Kidney tubule cell (primary cell): Measurements from ENCODE around the gene SHLD2.
"Not testable (repeated sequence)": the region's sequence is repeated elsewhere in the genome, so short reads cannot be mapped to it uniquely, and the experiment has no call there.

Source experiments
- DNase-seq: peaks from one replicate; pipeline ENCODE4 v3.0.0-alpha.2; 2018; ENCODE audit warnings: low spot score

SHLD2 gene

GRCh38 chr10:87094373-87095235 is at the start of gene SHLD2, which contains the start of gene GLUD1:
SHLD2 (plus strand) TSS chr10:87095206; CDS start chr10:87151355, 56,149 bp downstream.
GLUD1 (minus strand) TSS chr10:87094843; CDS start chr10:87094769, 74 bp downstream.
- peak; percentile 97 for DNase-seq

DNA sequence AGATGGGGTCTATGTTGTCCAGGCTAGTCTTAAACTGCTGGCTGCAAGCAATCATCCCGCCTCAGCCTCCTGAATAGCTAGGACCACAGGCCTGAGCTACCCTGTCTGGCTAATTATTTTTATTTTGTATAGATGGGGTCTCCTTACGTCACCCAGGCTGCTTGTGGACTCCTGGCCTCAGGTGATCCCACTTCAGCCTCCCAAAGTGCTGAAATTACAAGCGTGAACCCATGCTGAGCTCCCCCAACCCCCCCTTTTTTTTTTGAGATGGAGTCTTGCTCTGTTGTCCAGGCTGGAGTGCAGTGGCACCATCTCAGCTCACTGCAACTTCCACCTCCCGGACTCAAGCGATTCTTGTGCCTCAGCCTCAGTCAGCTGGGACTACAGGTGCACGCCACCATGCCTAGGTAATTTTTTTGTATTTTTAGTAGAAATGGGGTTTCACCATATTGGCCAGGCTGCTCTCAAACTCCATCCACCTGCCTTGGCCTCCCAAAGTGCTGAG is 49.5 kb upstream of the SHLD2 start:
- DNase-seq: no peak

- DNase-seq: no peak
Measured at GRCh38 chr10:87053111-87053510, 41.9 kb upstream of the SHLD2 start.

GRCh38 chr10:87053577-87054181 is 41.3 kb upstream of the SHLD2 start:
- no peak for DNase-seq

DNA sequence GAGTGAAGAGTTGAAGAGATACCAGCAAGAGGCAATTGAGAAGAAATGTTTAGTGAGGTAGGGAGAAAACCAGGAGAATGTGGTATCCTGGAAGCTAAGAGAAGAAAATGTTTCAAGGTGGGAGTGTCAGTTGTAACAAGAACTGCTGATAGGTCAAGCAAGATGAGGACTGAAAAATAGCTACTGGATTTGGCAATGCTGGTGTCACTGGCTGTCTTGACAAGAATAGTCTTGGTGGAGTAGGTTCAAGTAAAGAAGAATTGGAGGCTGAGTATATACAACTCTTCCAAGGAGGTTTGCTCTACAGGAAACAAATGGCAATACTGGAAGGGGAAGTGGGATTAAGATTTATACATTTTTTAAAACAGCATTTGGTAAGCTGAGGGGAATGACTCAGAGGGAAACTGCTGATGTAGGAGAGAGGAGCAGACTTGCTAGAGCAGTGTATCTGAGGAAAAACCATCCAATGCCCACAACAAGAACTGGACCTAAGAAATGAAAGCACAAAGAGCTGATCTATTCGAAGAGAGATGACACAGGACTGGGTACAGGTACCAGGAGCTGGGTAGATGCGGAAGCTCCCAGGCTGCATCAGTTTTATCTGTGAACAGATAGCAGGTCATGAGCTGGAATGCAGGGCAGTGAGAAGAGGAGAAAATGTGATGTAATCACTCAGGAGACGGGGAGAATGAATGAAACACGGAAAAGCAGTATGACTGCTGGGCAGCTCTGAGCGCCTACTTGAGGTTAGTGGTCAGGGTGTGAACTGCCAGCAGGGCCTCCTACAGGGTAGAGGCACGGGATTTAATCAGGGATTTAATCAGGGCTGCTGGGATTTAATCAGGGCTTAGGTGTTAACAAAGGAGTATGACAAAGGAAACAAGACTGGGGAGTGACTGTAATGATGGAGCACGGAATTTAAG is 40.4 kb upstream of the SHLD2 start:
- DNase-seq: peak; percentile 23

DNA sequence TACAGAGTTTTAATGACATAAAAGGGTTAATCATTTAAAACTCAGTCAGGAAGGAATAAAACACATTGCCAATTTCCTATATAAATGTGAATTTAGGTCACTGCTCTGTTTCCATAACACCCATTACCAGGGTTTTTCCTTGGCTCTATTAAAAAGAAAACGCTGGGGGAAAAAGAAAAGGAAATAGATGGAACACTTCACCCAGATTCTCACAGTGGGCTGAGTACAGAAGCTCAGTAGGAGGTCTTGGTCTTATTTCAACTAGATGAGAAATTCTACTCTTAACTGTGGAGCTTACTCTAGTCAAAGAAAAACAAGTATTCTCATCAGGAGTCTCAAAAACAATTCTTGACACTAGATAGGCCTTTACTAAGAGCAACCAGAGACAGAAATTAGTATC is 36.8 kb upstream of the SHLD2 start:
- DNase-seq: no peak

DNA sequence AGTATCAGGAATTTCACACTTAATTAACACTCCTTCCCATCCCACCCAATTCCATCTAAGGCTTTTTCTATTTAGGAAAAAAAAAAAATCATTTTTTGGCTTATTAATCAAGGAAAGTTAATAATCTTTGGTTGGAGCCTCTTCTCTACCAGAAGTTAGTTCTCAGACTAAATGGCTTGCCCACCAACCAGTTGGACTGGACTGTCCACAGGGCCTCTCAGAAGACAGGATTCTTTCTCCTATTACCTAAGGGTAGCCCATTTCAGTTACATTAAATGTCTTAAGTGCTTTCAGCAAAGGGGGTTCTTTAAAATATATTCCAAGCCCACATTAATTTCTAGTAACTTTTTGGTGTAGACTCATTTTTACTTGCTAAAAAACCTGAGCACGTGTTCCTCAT is 35.6 kb upstream of the SHLD2 start:
- no peak for DNase-seq

DNA sequence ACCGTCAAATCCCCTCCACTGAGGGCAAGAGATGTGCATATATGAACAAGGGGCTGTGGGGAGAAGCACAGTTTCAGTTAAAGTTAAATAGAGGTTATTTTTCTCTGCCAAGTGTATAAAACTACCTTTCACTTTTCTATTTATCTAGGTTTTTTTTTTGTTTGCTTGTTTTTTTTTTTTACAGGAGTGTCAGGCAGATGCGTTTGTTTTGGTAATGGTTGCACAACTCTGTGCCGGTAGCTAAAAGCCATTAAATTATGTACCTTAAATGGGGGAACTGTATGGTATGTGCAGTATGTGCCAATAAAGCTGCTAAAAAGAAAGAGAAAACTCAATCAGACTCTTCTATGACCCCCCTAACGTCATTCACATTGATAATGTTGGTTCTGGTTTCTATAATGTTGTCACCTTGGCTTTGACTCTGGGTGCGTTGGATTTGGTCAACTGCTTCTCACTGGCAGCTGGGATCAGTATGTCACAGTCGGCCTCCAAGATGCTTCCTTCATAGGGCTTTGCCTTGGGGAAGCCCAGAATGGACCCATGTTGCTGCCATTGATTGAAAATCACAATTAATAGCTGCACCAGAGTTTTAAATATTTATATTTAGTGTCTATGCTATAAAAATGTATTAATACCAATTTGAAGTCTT is 34.6 kb upstream of the SHLD2 start:
- DNase-seq: no peak

DNA sequence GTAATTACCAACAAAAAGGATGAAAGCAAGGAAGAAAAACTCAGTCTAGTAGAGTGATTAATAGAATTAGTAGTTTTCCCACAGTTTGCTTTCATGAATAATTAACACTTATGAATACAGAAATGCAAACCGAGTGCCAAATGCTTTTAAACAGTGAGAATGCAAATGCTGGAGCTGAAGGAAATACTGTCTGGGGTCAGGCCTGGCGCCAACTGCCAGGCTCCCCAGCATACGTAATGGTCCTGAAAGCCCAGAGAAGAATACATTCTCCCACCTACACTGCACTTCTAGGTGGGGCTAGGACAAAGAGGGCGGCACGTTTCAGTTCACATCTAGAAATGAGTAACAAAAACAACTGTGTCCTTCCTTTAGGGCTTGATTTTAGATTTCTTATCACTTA is 30.4 kb upstream of the SHLD2 start:
- DNase-seq: no peak

- DNase-seq: no peak
Measured at GRCh38 chr10:87066178-87066577, 28.8 kb upstream of the SHLD2 start.

GRCh38 chr10:87066865-87067264 is 28.1 kb upstream of the SHLD2 start:
- no peak for DNase-seq

DNA sequence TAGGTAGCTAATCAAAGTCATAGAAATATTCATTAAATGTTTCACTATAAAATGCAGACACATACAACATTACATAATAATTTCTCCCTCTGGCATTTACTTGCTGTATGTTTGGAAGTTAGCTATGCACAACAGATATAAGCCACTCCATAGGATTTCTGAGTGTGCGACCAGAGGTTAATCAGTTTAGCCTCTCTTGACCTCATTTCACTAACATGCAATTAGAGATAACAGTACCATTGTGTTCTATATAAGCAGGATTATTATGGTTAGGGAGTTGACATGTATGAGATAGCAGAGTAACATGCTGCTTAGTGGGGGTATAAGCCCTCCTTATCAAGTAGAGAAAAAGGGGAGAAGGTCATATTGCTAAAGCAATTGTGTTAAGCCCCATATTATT is 26.7 kb upstream of the SHLD2 start:
- DNase-seq: no peak

DNA sequence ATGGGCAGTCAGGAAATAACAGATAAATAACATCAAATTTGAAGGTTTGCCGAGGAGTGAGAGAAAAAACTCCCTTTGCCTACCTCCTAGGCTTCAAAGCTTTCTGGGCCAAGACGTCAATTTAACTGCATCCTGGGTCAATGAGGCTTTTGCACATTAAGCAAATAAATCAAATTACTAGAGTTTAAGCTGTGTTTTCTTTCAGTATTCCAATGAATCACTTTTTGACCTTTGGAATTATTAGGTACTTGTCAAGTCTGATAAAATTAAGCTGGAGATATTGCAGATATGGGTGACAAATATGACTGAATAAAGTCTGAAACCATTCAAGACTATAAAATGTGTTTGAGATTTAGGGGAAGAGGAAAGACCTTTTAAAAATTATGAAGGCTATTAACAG is 22.6 kb upstream of the SHLD2 start:
- DNase-seq: no peak

- not testable (repeated sequence) for DNase-seq
Measured at GRCh38 chr10:87076421-87076820, 18.6 kb upstream of the SHLD2 start.

DNA sequence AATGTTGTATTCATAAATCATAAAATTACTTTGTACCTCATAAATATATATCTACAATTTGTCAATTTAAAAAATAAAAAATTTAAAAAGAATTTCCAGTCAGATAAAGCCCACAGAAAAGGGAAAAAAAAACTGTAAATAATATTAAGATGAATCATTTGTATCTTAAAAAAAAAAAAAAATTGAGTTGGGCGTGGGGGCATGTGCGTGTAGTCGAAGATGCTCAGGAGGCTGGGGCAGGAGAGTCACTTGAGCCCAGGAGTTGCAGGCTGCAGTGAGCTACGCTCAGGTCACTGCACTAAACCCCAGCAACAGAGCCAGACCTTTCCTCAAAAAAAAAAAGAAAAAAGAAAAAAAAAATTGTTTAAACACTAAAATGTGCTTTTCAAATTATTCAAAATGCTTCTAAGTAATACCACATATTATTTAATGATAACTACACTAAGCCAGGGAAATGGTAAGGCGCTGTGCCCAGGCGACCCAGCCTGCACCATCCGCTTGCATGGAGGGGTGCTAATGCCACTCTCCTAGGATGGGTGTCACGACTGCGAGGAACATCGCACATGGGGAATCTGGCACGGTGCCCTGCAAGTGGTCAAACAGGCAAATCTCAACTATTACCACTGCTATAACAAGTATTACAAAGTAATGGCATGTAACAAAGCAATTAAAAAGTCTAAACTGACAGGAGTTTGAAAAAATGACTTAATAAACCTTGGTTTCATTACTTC is 15.7 kb upstream of the SHLD2 start:
- no peak for DNase-seq

- DNase-seq: not testable (repeated sequence)
Measured at GRCh38 chr10:87080621-87081020, 14.4 kb upstream of the SHLD2 start.

GRCh38 chr10:87081574-87081973 is 13.4 kb upstream of the SHLD2 start:
- DNase-seq: not testable (repeated sequence)

DNA sequence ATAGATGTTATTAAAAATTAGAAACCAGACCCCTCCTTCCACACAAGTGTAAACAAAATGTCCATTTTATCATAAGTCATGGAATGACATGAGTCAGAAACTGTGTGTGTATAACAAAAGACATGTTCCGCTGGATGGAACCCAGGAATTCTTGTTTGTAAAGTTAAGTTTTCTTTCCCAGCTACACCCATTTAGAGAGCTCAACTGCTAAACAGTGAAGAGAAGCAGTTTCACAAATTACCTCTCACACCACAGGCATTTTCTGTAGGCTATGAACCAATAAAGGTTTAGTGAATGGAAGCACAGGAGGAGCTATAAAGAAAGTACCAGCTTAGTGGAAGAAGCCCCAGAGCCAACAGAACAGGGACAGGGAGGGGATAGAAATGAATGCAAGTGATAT is 12.8 kb upstream of the SHLD2 start:
- DNase-seq: peak; percentile 93

DNA sequence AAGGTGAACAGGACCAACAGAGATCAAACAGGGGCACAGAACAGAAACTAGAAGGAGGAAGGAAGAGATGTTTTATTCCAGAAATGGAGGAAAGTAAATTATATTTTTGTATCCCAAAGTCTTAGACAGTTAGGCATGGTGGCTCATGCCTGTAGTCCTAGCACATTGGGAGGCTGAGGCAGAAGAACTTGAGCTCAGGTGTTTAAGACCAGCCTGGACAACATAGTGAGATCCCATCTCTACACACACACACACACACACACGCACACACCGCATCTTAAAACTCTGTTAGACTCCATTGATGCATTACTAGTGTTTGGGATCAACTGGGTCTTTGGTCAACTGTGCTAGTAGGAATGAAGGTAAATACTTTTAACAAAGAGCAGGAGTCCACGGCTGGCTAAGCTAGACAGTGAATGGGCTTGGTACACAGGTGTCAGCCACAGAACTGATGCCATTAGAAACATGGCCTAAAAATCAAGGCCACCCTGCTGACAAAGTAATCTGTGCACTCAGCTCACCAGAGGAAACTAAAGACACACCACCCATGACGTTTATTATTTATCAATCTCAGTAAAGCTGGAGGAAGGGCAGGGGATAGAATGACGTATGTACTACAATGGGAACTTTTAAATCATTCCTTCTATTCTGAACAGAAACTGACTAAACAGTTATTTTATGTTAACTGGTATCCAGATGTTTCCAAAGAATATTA is 11.3 kb upstream of the SHLD2 start:
- DNase-seq: peak; percentile 66

- peak; percentile 92 for DNase-seq
Measured at GRCh38 chr10:87084291-87084782, 10.7 kb upstream of the SHLD2 start.
